Prostate gland (tissue), 2 donors: ENCODE data around the gene RPS10.

Source experiments
- POLR2AphosphoS5 ChIP-seq: sonication (generic); formaldehyde crosslinking; IDR thresholded peaks from one replicate; pipeline ENCODE4 v1.6.1; 2017; ENCODE audit warnings: antibody characterized with exemption
- TF ChIP-seq, protein P1 (sequence below), 4 experiments: fragments of 200-600 bp in 2 of 4; fragments of 450-650 bp in 2 of 4; sonication (generic) in 2 of 4; IDR thresholded peaks; 1 replicate in 3 of 4; 2 replicates in 1 of 4; pipeline ENCODE4 v1.5.1; 2016 to 2019; ENCODE audit warnings: antibody characterized with exemption in 4 of 4, mild to moderate bottlenecking in 2 of 4, moderate library complexity in 2 of 4

DNA sequence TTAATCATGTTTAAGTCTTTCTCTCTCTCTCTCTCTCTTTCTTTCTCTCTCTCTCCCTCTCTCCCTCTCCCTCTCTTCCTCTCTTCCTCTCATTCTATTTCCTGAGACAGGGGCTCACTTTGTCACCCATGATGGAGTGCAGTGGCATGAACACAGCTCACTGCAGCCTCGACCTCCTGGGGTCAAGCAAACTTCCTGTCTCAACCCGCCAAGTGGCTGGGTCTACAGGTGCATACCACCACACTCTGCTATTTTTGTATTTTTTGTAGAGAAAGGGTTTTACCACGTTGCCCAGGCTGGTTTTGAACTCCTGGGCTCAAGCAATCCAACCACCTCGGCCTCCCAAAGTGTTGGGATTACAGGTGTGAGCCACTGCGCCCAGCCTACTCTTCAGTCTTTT is 15.7 kb upstream of the RPS10 start:
- no peak for TF ChIP-seq POLR2AphosphoS5
- TF ChIP-seq, protein P1, sequence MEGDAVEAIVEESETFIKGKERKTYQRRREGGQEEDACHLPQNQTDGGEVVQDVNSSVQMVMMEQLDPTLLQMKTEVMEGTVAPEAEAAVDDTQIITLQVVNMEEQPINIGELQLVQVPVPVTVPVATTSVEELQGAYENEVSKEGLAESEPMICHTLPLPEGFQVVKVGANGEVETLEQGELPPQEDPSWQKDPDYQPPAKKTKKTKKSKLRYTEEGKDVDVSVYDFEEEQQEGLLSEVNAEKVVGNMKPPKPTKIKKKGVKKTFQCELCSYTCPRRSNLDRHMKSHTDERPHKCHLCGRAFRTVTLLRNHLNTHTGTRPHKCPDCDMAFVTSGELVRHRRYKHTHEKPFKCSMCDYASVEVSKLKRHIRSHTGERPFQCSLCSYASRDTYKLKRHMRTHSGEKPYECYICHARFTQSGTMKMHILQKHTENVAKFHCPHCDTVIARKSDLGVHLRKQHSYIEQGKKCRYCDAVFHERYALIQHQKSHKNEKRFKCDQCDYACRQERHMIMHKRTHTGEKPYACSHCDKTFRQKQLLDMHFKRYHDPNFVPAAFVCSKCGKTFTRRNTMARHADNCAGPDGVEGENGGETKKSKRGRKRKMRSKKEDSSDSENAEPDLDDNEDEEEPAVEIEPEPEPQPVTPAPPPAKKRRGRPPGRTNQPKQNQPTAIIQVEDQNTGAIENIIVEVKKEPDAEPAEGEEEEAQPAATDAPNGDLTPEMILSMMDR (IDR thresholded peaks at IDR 0.05) = no peak
